GM13977 (cell line): Measurements from ENCODE around the gene NKG7.

Experiments used
- DNase-seq: peaks from one replicate; pipeline ENCODE4 v3.0.0; 2012; ENCODE audit warnings: low spot score
- CTCF ChIP-seq: IDR thresholded peaks from 2 replicates; pipeline ENCODE4 v1.5.1; 2012; ENCODE audit warnings: mild to moderate bottlenecking, control low read depth; ENCODE audit not compliant: insufficient read depth; ENCODE audit errors: extremely low read depth, missing control alignments
- in situ Hi-C: fragments of 300-500 bp; cut with MboI; formaldehyde crosslinking; loops from one replicate; pipeline ENCODE4 v1.12.0; 2022; ENCODE audit warnings: low sequenced_read_pairs, low pct_unique_long_range_greater_than_20kb, mixed read lengths, inconsistent platforms; ENCODE audit not compliant: unreplicated experiment

NKG7 gene

DNA sequence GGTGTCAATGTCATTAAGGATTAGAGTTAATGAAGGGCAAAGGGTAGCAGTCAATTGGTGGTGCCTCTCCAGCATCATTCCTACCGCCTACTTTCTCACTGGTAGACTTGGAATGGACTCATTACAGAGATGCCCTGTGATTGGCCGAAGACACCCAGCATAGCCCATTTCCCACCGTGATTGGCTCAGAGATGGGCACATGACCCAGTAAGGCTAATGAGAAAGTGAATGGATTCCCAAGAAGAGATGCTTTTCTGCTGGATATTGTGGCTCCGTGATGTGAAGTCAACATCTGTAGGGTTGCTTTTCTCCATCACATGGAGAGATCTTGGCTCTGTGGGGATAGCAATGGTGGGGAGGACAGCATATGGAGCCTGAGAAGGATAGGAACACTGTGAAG is 42.1 kb downstream of the NKG7 start:
- TF ChIP-seq CTCF: no peak
- DNase-seq: no peak
- in situ Hi-C loops: loop anchor here (10.0 to 25.0 kb wide), 2 partner anchors 104 to 332 kb away; no protein-coding TSS in a partner anchor

GRCh38 chr19:51329411-51329810 is 43.0 kb downstream of the NKG7 start:
- no peak for DNase-seq
- in situ Hi-C loops: loop anchor here (25.0 kb wide), 1 partner anchor 333 kb away; no protein-coding TSS in a partner anchor
- TF ChIP-seq CTCF: no peak

- peak; percentile 42 for TF ChIP-seq CTCF
- DNase-seq: peak; percentile 91
- in situ Hi-C loops: loop anchor here (25.0 kb wide), 1 partner anchor 335 kb away; no protein-coding TSS in a partner anchor
Observed at GRCh38 chr19:51327066-51328001, 45.1 kb downstream of the NKG7 start.

DNA sequence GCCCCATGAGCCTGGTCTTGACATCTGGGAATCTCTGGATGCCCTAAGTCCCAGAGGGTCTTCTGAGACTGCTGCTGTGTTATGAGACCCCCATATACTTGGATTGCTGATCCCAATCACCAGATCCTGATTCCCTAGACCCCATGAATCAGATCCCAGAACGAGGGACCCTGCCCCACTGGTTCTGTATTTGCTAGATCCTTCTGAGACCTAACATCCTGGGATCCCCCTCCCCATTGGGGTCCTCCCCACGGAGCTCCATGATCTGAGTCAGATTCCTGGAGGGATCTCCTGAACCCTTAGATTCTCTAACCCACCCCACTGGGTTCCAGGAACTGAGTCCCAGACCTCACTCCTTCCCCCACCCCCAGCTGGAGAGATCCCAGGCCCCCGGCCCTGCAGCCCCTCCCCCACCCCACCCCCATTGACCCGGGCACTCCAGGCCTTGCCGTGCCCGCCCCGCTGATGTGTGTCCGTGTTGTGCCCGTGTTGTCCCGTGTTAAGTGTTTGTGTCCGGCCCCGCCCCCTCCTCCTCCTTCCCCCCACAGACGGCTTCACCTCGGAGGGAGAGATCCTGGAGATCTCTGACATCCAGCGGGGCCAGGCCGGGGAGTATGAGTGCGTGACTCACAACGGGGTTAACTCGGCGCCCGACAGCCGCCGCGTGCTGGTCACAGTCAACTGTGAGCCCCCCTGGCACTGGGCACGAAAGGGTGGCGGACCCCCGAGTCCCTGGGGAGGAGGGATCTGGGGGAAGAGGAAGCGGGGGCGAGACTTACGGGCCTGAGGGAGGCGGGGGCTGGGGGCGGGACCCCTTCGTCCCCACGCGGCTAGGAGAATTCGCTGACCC is 46.0 kb downstream of the NKG7 start:
- in situ Hi-C loops: loop anchor here (25.0 kb wide), 1 partner anchor 336 kb away; no protein-coding TSS in a partner anchor
- DNase-seq: no peak
- TF ChIP-seq CTCF: no peak

- DNase-seq: no peak
- in situ Hi-C loops: loop anchor here (25.0 kb wide), 1 partner anchor 337 kb away; no protein-coding TSS in a partner anchor
Observed at GRCh38 chr19:51325161-51325976, 47.1 kb downstream of the NKG7 start.

More at GRCh38 chr19:51325161-51325976, 47.1 kb downstream of the NKG7 start:
- no peak for TF ChIP-seq CTCF
